ENCODE results near the gene GNAL. TPM values are rescaled to one million over a fixed set of nuclear protein-coding genes. Genes with fewer than 3 reads are reported as not detected.
A peak's percentile ranks its signal among the peaks of the same experiment; 100 is the strongest.
"Not testable (repeated sequence)": the region's sequence is repeated elsewhere in the genome, so short reads cannot be mapped to it uniquely, and the experiment has no call there.

GNAL gene
- total RNA-seq (10 to 100 TPM in 2 of 4 donors, 1 to 10 TPM in 2; 2.9 to 30.8 (median 11.1) TPM), polyA plus RNA-seq (10 to 100 TPM in 1 of 3 donors, 1 to 10 TPM in 1, under 1 TPM in 1; 0.90 to 28.0 (median 2.5) TPM)
- long read RNA-seq, donor 1, full-length matches to known transcripts: 15 of 23 reads
- long read RNA-seq, donor 1, partial matches to known transcripts: 2 of 23 reads
- long read RNA-seq, donor 1, other reads (novel, unspliced or antisense): 6 of 23 reads
- long read RNA-seq, donor 2, full-length matches to known transcripts: 2 of 5 reads
- long read RNA-seq, donor 2, partial matches to known transcripts: 0 of 5 reads
- long read RNA-seq, donor 2, other reads (novel, unspliced or antisense): 3 of 5 reads

- TF ChIP-seq CTCF (IDR thresholded peaks at IDR 0.05): no peak
- no peaks in the 10 kb centered on the region for H3K36me3 ChIP-seq (ENCODE audit: insufficient read depth in 1 of 2, low read depth in 1 of 2)
- DNase-seq (peak; percentile 78 to 83), ATAC-seq (peak; percentile 88 to 97 (median 92))
- H3K27me3 ChIP-seq (ENCODE audit: insufficient read depth in 3 of 3, low read length in 2 of 3): peaks cover 3 to 45% (median 5%) of the 10 kb centered on the region in 3 donors
- H3K27ac ChIP-seq: peak within 1 kb of the TSS; percentile 16
- H3K9me3 ChIP-seq: no peaks in the 10 kb centered on the region
- intact Hi-C loops (cut with DNase I): no loop called here
- 0 to 1% (median 1%) methylated on average over 43 to 77 of the region's 77 CpGs for WGBS, 3 donors
- peak within 1 kb of the TSS; percentile 77 for H3K4me3 ChIP-seq
- H3K4me1 ChIP-seq: no peaks in the 10 kb centered on the region
These were observed at the start of gene GNAL for GRCh38 chr18:11688972-11689668. TSS of gene GNAL (plus strand) at chr18:11689264. CDS start at chr18:11689564, 300 bp downstream.

GRCh38 chr18:11647310-11647709, 41.8 kb upstream of the GNAL start:
- H3K27me3 ChIP-seq (ENCODE audit: insufficient read depth in 3 of 3, low read length in 2 of 3); H3K27ac ChIP-seq; H3K36me3 ChIP-seq (ENCODE audit: insufficient read depth in 1 of 2, low read depth in 1 of 2); H3K9me3 ChIP-seq; ATAC-seq; H3K4me3 ChIP-seq; DNase-seq; H3K4me1 ChIP-seq; intact Hi-C loops (cut with DNase I): not testable (repeated sequence)
- WGBS, 3 donors: 95 to 97% (median 96%) methylated on average over 18 to 23 of the region's 23 CpGs

GRCh38 chr18:11647804-11648203, 41.3 kb upstream of the GNAL start:
- ATAC-seq; H3K27ac ChIP-seq; H3K9me3 ChIP-seq; H3K36me3 ChIP-seq (ENCODE audit: insufficient read depth in 1 of 2, low read depth in 1 of 2); H3K4me3 ChIP-seq; DNase-seq; H3K27me3 ChIP-seq (ENCODE audit: insufficient read depth in 3 of 3, low read length in 2 of 3); intact Hi-C loops (cut with DNase I); H3K4me1 ChIP-seq: not testable (repeated sequence)
- 96 to 98% (median 96%) methylated on average over 25 to 26 of the region's 26 CpGs for WGBS, 3 donors

- Histone ChIP-seq H3K4me3 (no peak overlapping the region), H3K27ac (no peak overlapping the region), H3K36me3 (ENCODE audit: insufficient read depth in 1 of 2, low read depth in 1 of 2) (no peaks in the 10 kb centered on the region), H3K4me1 (no peaks in the 10 kb centered on the region), H3K9me3 (peaks cover 5% of the 10 kb centered on the region), H3K27me3 (ENCODE audit: insufficient read depth in 3 of 3, low read length in 2 of 3) (peaks cover 0 to 14% (median 0%) of the 10 kb centered on the region in 3 donors)
- ATAC-seq (no peak), DNase-seq (no peak)
- 65 to 68% (median 67%) methylated on average over 4 of the region's 4 CpGs for WGBS, 3 donors
- intact Hi-C loops (cut with DNase I): loop anchor here (5.0 to 10.0 kb wide), 2 partner anchors 225 to 387 kb away; no protein-coding TSS in a partner anchor
- TF ChIP-seq CTCF (IDR thresholded peaks at IDR 0.05): no peak
These were observed 39.2 kb upstream of the GNAL start for GRCh38 chr18:11649839-11650238.

- no peak overlapping the region for H3K4me3 ChIP-seq
- ATAC-seq: no peak
- no peak for DNase-seq
- no peaks in the 10 kb centered on the region for H3K4me1 ChIP-seq
- no peaks in the 10 kb centered on the region for H3K36me3 ChIP-seq (ENCODE audit: insufficient read depth in 1 of 2, low read depth in 1 of 2)
- peaks cover 0 to 19% (median 0%) of the 10 kb centered on the region in 3 donors for H3K27me3 ChIP-seq (ENCODE audit: insufficient read depth in 3 of 3, low read length in 2 of 3)
- intact Hi-C loops (cut with DNase I): loop anchor here (5.0 to 10.0 kb wide), 2 partner anchors 223 to 385 kb away; no protein-coding TSS in a partner anchor
- 70 to 76% (median 75%) methylated on average over 3 of the region's 3 CpGs for WGBS, 3 donors
- H3K27ac ChIP-seq: no peak overlapping the region
- H3K9me3 ChIP-seq: peaks cover 5% of the 10 kb centered on the region
- TF ChIP-seq CTCF (IDR thresholded peaks at IDR 0.05): no peak
These were observed 37.2 kb upstream of the GNAL start for GRCh38 chr18:11651899-11652298.

All from psoas muscle (tissue), 8 donors.